ENCODE data around the gene MAPK12. TPM values are rescaled to one million over a fixed set of nuclear protein-coding genes. Genes with fewer than 3 reads are reported as not detected.
A peak's percentile ranks its signal among the peaks of the same experiment; 100 is the strongest.

Gene MAPK12
- total RNA-seq, 1 experiment from 2014 or later: 86.7 TPM

DNA sequence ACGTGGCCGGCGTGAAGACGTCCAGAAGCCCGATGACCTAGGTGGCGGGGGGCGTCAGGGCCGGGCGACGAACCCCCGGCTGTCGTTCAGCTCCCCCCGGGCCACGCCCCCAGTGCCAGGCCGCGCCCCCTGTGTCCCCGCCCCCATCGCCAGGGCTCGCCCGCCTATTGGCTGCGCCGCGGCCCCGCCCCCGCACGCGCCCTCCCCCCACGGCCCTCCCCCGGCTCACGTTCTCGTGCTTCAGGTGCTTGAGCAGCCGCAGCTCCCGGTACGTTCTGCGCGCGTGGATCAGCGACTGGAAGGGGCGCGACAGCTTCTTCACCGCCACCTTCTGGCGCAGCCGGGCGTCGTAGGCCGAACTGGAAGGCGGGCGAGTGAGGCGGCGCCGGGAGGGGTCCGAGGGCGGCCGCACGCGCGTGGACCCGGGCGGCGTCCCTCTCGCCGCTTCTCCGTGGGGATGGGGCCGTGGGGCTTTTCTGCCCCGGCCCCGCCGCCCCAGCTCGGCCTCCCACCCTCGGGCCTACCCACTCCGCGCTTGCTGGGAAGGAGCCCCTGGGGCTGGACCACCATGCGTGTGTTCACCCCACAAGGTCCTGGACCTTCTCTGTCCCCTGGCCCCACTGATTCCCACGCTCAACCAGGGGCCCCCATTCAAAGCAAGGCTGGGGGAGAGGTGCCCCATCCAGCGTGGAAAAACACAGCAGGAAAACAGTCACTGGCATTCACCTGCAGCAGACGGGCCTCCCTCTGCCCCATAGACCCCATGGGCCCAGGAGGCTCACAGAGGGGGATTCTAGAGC is 6.3 kb upstream of the MAPK12 start:
- intact Hi-C loops (cut with micrococcal nuclease): no loop called here
- BruUV-seq (replicated peaks): no TSS peak
- POLR2A ChIA-PET: no interaction called here
- Histone ChIP-seq H3K9ac (ENCODE audit: low read length) (no peak overlapping the region), H3K27ac (ENCODE audit: low read depth, low read length) (peak overlapping the region; percentile 51; the same call in 1 of the 2 replicates), H3K79me2 (ENCODE audit: insufficient read depth, low read length) (no peaks in the 10 kb centered on the region), H3K36me3 (ENCODE audit: control insufficient read depth in 1 of 2, insufficient read depth in 2 of 2, low read length in 2 of 2) (no peaks in the 10 kb centered on the region), H3K4me3 (replicated peaks in 1 of 2; ENCODE audit: low read depth in 1 of 2, low read length in 2 of 2) (no peak overlapping the region), H3K9me2 (ENCODE audit: insufficient read depth) (no peaks in the 10 kb centered on the region), H2AFZ (ENCODE audit: low read depth, low read length, poor library complexity, severe bottlenecking) (no peak overlapping the region), H3K4me1 (ENCODE audit: control insufficient read depth in 1 of 2, insufficient read depth in 2 of 2, low read length in 2 of 2) (peaks cover 34 to 48% of the 10 kb centered on the region in 2 experiments), H3K9me3 (ENCODE audit: control insufficient read depth in 1 of 2, insufficient read depth in 1 of 2, low read depth in 1 of 2, low read length in 2 of 2) (no peaks in the 10 kb centered on the region), H3K4me2 (ENCODE audit: low read length) (no peak overlapping the region), H4K20me1 (ENCODE audit: insufficient read depth) (no peaks in the 10 kb centered on the region), H3K27me3 (ENCODE audit: insufficient read depth, low read length) (no peaks in the 10 kb centered on the region)
- CTCF ChIA-PET: no interaction called here
- RAD21 ChIA-PET (ENCODE audit: low non-redundant PET in 1 of 2, low total read pairs in 2 of 2, uncharacterized antibody in 2 of 2, unreplicated experiment in 2 of 2): no interaction called here
- TF ChIP-seq, protein P1, sequence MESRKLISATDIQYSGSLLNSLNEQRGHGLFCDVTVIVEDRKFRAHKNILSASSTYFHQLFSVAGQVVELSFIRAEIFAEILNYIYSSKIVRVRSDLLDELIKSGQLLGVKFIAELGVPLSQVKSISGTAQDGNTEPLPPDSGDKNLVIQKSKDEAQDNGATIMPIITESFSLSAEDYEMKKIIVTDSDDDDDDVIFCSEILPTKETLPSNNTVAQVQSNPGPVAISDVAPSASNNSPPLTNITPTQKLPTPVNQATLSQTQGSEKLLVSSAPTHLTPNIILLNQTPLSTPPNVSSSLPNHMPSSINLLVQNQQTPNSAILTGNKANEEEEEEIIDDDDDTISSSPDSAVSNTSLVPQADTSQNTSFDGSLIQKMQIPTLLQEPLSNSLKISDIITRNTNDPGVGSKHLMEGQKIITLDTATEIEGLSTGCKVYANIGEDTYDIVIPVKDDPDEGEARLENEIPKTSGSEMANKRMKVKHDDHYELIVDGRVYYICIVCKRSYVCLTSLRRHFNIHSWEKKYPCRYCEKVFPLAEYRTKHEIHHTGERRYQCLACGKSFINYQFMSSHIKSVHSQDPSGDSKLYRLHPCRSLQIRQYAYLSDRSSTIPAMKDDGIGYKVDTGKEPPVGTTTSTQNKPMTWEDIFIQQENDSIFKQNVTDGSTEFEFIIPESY (IDR thresholded peaks at IDR 0.05; ENCODE audit: extremely low read depth, insufficient replicate concordance, low read length): no peak
- TF ChIP-seq YY1 (IDR thresholded peaks at IDR 0.05; ENCODE audit: extremely low read depth, insufficient replicate concordance, low read depth, low read length): no peak
- DNase-seq (ENCODE audit: low read depth, low spot score): no peak
- ATAC-seq: no peak

DNA sequence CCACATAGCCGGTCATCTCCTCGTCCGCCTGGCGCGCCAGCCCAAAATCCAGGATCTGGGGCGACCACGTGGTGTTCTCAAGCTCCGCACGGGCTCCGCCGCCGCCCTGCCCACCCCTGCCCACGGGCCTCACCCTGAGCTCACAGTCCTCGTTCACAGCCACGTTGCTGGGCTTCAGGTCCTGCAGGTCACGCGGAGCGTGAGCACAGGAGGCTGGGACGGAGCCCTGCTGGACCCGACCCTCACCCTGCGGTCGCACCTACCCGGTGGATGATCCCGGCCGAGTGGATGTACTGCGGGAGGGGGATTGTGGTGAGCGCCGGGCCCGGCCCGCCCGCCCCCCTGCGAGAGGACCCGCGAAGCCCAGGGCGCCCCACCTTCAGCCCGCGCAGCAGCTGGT is 5.5 kb upstream of the MAPK12 start:
- no peak overlapping the region for H3K27ac ChIP-seq (ENCODE audit: low read depth, low read length)
- H3K9me2 ChIP-seq (ENCODE audit: insufficient read depth): no peaks in the 10 kb centered on the region
- H3K9ac ChIP-seq (ENCODE audit: low read length): no peak overlapping the region
- H3K4me2 ChIP-seq (ENCODE audit: low read length): no peak overlapping the region
- RAD21 ChIA-PET (ENCODE audit: low non-redundant PET in 1 of 2, low total read pairs in 2 of 2, uncharacterized antibody in 2 of 2, unreplicated experiment in 2 of 2): no interaction called here
- POLR2A ChIA-PET: no interaction called here
- H3K4me1 ChIP-seq (ENCODE audit: control insufficient read depth in 1 of 2, insufficient read depth in 2 of 2, low read length in 2 of 2): peaks cover 40 to 50% of the 10 kb centered on the region in 2 experiments
- intact Hi-C loops (cut with micrococcal nuclease): no loop called here
- H4K20me1 ChIP-seq (ENCODE audit: insufficient read depth): no peaks in the 10 kb centered on the region
- H2AFZ ChIP-seq (ENCODE audit: low read depth, low read length, poor library complexity, severe bottlenecking): no peak overlapping the region
- no peaks in the 10 kb centered on the region for H3K79me2 ChIP-seq (ENCODE audit: insufficient read depth, low read length)
- DNase-seq (ENCODE audit: low read depth, low spot score): no peak
- H3K27me3 ChIP-seq (ENCODE audit: insufficient read depth, low read length): no peaks in the 10 kb centered on the region
- no peaks in the 10 kb centered on the region for H3K9me3 ChIP-seq (ENCODE audit: control insufficient read depth in 1 of 2, insufficient read depth in 1 of 2, low read depth in 1 of 2, low read length in 2 of 2)
- CTCF ChIA-PET: no interaction called here
- no TSS peak for BruUV-seq (replicated peaks)
- no peak overlapping the region for H3K4me3 ChIP-seq (replicated peaks in 1 of 2; ENCODE audit: low read depth in 1 of 2, low read length in 2 of 2)
- no peak for ATAC-seq
- no peaks in the 10 kb centered on the region for H3K36me3 ChIP-seq (ENCODE audit: control insufficient read depth in 1 of 2, insufficient read depth in 2 of 2, low read length in 2 of 2)
- TF ChIP-seq ELF1 (IDR thresholded peaks at IDR 0.05; ENCODE audit: borderline replicate concordance, low read depth) (no peak), POLR2AphosphoS5 (IDR thresholded peaks at IDR 0.05; ENCODE audit: low read depth, low read length) (no peak), ZNF274 (IDR thresholded peaks at IDR 0.05; ENCODE audit: low read depth, low read length) (no peak), SIN3A (IDR thresholded peaks at IDR 0.05; ENCODE audit: low read depth) (no peak), CBX3 (IDR thresholded peaks at IDR 0.05; ENCODE audit: low read depth) (no peak), TCF7L2 (IDR thresholded peaks at IDR 0.05; ENCODE audit: borderline replicate concordance, extremely low read depth, insufficient read depth, insufficient read length) (no peak), FOSL1 (IDR thresholded peaks at IDR 0.05; ENCODE audit: low read depth) (no peak), EZH2 (IDR thresholded peaks at IDR 0.05) (no peak), POLR2A (IDR thresholded peaks at IDR 0.05; ENCODE audit: borderline replicate concordance, extremely low read depth, insufficient read depth, insufficient read length) (no peak), EGR1 (IDR thresholded peaks at IDR 0.05; ENCODE audit: low read depth) (no peak), SP1 (IDR thresholded peaks at IDR 0.05; ENCODE audit: low read depth) (no peak), YY1 (IDR thresholded peaks at IDR 0.05; ENCODE audit: extremely low read depth, insufficient replicate concordance, low read depth, low read length) (no peak), RAD21 (IDR thresholded peaks at IDR 0.05; ENCODE audit: low read depth) (no peak)
- TF ChIP-seq, protein P2, sequence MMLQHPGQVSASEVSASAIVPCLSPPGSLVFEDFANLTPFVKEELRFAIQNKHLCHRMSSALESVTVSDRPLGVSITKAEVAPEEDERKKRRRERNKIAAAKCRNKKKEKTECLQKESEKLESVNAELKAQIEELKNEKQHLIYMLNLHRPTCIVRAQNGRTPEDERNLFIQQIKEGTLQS (IDR thresholded peaks at IDR 0.05): no peak
- TF ChIP-seq, protein P1 (IDR thresholded peaks at IDR 0.05; ENCODE audit: extremely low read depth, insufficient replicate concordance, low read length): no peak
